MM.1S (cell line): ENCODE measurements around the gene MEA1.

Experiments
- DNase-seq: peaks from one replicate; pipeline ENCODE4 v3.0.0-alpha.2; 2015
- H2AFZ ChIP-seq: fragments of 300-600 bp; sonication (generic); 2 replicates; pipeline ENCODE4 v1.6.0; 2016; ENCODE audit warnings: antibody characterized with exemption, low read length
- H3F3A ChIP-seq: fragments of 300-600 bp; sonication (generic); 2 replicates; pipeline ENCODE4 v1.6.1; 2016; ENCODE audit warnings: mild to moderate bottlenecking, antibody characterized with exemption, low read length, moderate library complexity, mixed read lengths; ENCODE audit not compliant: insufficient read depth
- H3K27ac ChIP-seq: fragments of 300-600 bp; sonication (generic); 2 replicates; pipeline ENCODE4 v1.5.1; 2016; ENCODE audit warnings: mild to moderate bottlenecking, low read length
- H3K27me3 ChIP-seq: fragments of 300-600 bp; sonication (generic); replicated peaks from 2 replicates; pipeline ENCODE4 v1.6.0; 2016; ENCODE audit warnings: low read length; ENCODE audit not compliant: insufficient read depth
- H3K36me3 ChIP-seq: fragments of 300-600 bp; sonication (generic); replicated peaks from 2 replicates; pipeline ENCODE4 v1.6.1; 2016; ENCODE audit warnings: mild to moderate bottlenecking, low read length, mixed read lengths; ENCODE audit not compliant: insufficient read depth
- H3K4me1 ChIP-seq: fragments of 300-600 bp; sonication (generic); 2 replicates; pipeline ENCODE4 v1.6.1; 2016; ENCODE audit warnings: low read length, mixed read lengths
- H3K4me2 ChIP-seq: fragments of 300-600 bp; sonication (generic); 2 replicates; pipeline ENCODE4 v1.6.0; 2016; ENCODE audit warnings: low read depth, low read length
- H3K4me3 ChIP-seq: fragments of 300-600 bp; sonication (generic); 2 replicates; pipeline ENCODE4 v1.5.1; 2016; ENCODE audit warnings: low read length, mixed read lengths
- H3K79me2 ChIP-seq: fragments of 300-600 bp; sonication (generic); 2 replicates; pipeline ENCODE4 v1.6.1; 2016; ENCODE audit warnings: mixed run types, low read length, mixed read lengths
- H3K9ac ChIP-seq: fragments of 300-600 bp; sonication (generic); 2 replicates; pipeline ENCODE4 v1.6.1; 2016; ENCODE audit warnings: low read length, mixed read lengths
- H3K9me2 ChIP-seq: fragments of 300-600 bp; sonication (generic); replicated peaks from 2 replicates; pipeline ENCODE4 v1.6.1; 2016; ENCODE audit warnings: mild to moderate bottlenecking, low read length, mixed read lengths; ENCODE audit not compliant: insufficient read depth
- H3K9me3 ChIP-seq: fragments of 300-600 bp; sonication (generic); replicated peaks from 2 replicates; pipeline ENCODE4 v1.6.1; 2016; ENCODE audit warnings: mild to moderate bottlenecking, low read length, mixed read lengths; ENCODE audit not compliant: insufficient read depth
- H4K20me1 ChIP-seq: fragments of 300-600 bp; sonication (generic); 2 replicates; pipeline ENCODE4 v1.6.1; 2016; ENCODE audit warnings: mild to moderate bottlenecking, low read length, moderate library complexity, mixed read lengths; ENCODE audit not compliant: insufficient read depth
- EZH2 ChIP-seq: fragments of 300-600 bp; sonication (generic); optimal IDR thresholded peaks from 2 replicates; pipeline ENCODE3; 2017; ENCODE audit warnings: low read depth, mild to moderate bottlenecking, antibody characterized with exemption, low read length, mixed read lengths
- EZH2phosphoT487 ChIP-seq: fragments of 300-600 bp; sonication (generic); IDR thresholded peaks from 2 replicates; pipeline ENCODE4 v1.6.1; 2018; ENCODE audit warnings: antibody characterized with exemption, low read length
- TF ChIP-seq, protein P1 (sequence below): fragments of 300-600 bp; sonication (generic); IDR thresholded peaks from 2 replicates; pipeline ENCODE4 v1.5.1; 2016; ENCODE audit warnings: antibody characterized with exemption, low read length, mixed read lengths

Gene MEA1

DNA sequence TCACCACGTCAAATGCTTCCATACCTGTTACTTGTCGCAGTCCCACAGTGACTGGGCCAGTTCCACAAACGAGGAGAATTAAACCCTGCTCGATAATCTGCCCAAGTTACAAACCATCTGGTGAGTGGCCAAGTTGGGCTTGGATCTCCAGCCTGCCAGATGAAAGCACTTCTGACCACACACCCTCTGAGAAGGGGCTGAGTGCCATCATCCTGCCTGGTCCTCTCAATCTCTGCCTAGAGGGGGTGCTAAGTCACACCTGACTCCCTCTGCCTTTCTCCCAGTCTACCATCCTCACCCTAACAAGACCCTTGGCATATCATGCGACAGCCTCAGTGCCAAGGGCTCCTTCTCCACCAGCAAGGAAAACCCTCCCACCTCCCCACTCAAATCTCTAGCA is 23.5 kb upstream of the MEA1 start:
- TF ChIP-seq EZH2phosphoT487 (no peak), EZH2 (no peak)
- TF ChIP-seq, protein P1, sequence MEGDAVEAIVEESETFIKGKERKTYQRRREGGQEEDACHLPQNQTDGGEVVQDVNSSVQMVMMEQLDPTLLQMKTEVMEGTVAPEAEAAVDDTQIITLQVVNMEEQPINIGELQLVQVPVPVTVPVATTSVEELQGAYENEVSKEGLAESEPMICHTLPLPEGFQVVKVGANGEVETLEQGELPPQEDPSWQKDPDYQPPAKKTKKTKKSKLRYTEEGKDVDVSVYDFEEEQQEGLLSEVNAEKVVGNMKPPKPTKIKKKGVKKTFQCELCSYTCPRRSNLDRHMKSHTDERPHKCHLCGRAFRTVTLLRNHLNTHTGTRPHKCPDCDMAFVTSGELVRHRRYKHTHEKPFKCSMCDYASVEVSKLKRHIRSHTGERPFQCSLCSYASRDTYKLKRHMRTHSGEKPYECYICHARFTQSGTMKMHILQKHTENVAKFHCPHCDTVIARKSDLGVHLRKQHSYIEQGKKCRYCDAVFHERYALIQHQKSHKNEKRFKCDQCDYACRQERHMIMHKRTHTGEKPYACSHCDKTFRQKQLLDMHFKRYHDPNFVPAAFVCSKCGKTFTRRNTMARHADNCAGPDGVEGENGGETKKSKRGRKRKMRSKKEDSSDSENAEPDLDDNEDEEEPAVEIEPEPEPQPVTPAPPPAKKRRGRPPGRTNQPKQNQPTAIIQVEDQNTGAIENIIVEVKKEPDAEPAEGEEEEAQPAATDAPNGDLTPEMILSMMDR, result no peak
- Histone ChIP-seq H3K9me2 (no peaks in the 10 kb centered on the region), H3K79me2 (no peaks in the 10 kb centered on the region), H4K20me1 (no peaks in the 10 kb centered on the region), H3K27me3 (no peaks in the 10 kb centered on the region), H3K27ac (no peak overlapping the region), H3K4me2 (no peak overlapping the region), H3K36me3 (no peaks in the 10 kb centered on the region), H3K9me3 (no peaks in the 10 kb centered on the region), H3K9ac (no peak overlapping the region), H3K4me1 (peaks cover 4% of the 10 kb centered on the region; the same call in 1 of the 2 replicates), H3K4me3 (no peak overlapping the region), H3F3A (no peaks in the 10 kb centered on the region), H2AFZ (no peak overlapping the region)
- DNase-seq, result no peak

DNA sequence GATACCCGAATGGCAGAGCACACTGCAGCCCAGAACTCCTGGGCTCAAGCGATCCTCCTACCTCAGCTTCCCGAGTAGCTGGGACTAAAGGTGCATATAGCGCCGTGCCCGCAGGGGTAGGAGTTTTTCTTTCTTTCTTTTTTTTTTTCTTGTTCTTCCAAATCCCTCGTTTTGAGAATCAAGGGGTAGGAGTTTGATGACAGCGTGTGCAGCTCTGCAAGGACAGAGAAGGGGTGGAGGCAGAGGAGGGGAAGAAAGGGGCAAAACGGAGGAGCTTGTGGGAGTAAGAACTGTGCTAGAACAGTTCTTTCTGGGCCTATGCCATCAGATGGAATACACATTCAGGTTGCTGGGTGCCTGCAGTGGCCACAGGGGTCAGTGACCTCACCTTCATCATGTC is 23.0 kb upstream of the MEA1 start:
- no peaks in the 10 kb centered on the region for H3K9me3 ChIP-seq
- H2AFZ ChIP-seq, result no peak overlapping the region
- peaks cover 4% of the 10 kb centered on the region; the same call in 1 of the 2 replicates for H3K4me1 ChIP-seq
- no peak for DNase-seq
- no peaks in the 10 kb centered on the region for H3K36me3 ChIP-seq
- H3K27ac ChIP-seq, result no peak overlapping the region
- H3K9ac ChIP-seq, result no peak overlapping the region
- H4K20me1 ChIP-seq, result no peaks in the 10 kb centered on the region
- TF ChIP-seq EZH2phosphoT487 (no peak), EZH2 (no peak)
- TF ChIP-seq, protein P1, result no peak
- no peaks in the 10 kb centered on the region for H3K9me2 ChIP-seq
- H3K4me2 ChIP-seq, result no peak overlapping the region
- no peaks in the 10 kb centered on the region for H3K27me3 ChIP-seq
- no peak overlapping the region for H3K4me3 ChIP-seq
- no peaks in the 10 kb centered on the region for H3K79me2 ChIP-seq
- H3F3A ChIP-seq, result no peaks in the 10 kb centered on the region

DNA sequence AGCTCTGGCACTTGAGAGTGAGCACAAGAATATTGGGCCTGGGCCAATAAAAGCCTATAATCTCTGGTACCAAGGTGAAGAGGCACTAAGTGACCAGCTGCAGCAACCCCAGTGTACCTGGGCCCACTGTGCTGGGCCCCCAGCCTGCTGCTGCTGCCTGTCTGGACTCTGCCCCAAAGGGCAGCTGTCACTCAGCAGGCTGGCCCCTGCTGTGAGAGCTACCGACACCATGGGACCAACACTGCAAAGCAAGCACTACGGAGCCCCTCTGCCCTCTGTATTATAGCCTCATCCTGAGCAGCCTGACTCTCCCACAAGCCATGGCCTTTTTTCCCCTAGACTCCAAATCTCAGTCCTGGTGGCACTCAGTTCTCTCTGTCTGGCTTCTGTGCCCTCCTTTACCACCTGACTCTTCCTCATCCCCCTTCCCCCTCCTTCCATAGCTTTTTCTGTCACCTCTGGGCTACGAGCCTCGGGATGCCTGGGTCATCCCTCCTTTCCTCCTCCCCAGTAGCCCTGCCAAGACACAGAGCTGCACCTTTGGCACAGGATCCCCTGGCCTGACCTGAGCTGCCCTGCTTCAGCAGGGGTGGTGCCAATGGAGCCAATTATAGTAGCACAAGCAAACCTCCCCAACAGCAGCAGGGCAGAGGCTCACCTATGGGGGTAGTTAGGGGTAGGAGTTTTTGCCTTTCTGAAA is 21.9 kb upstream of the MEA1 start:
- TF ChIP-seq, protein P1, result no peak
- TF ChIP-seq EZH2phosphoT487 (no peak), EZH2 (no peak)
- no peak overlapping the region for H3K4me3 ChIP-seq
- H3K27me3 ChIP-seq, result no peaks in the 10 kb centered on the region
- H4K20me1 ChIP-seq, result no peaks in the 10 kb centered on the region
- H3K36me3 ChIP-seq, result no peaks in the 10 kb centered on the region
- no peak for DNase-seq
- H2AFZ ChIP-seq, result no peak overlapping the region
- peaks cover 4% of the 10 kb centered on the region; the same call in 1 of the 2 replicates for H3K4me1 ChIP-seq
- H3K27ac ChIP-seq, result no peak overlapping the region
- H3K9ac ChIP-seq, result no peak overlapping the region
- no peak overlapping the region for H3K4me2 ChIP-seq
- H3K9me2 ChIP-seq, result no peaks in the 10 kb centered on the region
- no peaks in the 10 kb centered on the region for H3K79me2 ChIP-seq
- no peaks in the 10 kb centered on the region for H3K9me3 ChIP-seq
- no peaks in the 10 kb centered on the region for H3F3A ChIP-seq
